HG02798 (cell line): ENCODE measurements around the gene FHAD1.

Source experiments
- ATAC-seq: cut with Tn5 transposase; IDR thresholded peaks from one replicate; pipeline ENCODE4 v1.9.1; 2021; ENCODE audit warnings: mild to moderate bottlenecking; ENCODE audit not compliant: unreplicated experiment, poor library complexity

The FHAD1 gene

GRCh38 chr1:15246960-15247614 lies at the start of gene FHAD1:
FHAD1 (plus strand) TSS chr1:15247223; CDS start chr1:15251785, 4,562 bp downstream.
- ATAC-seq = peak; percentile 57

- no peak for ATAC-seq
Measured at GRCh38 chr1:15197591-15198447, 49.2 kb upstream of the FHAD1 start.

GRCh38 chr1:15198684-15199083 lies 48.3 kb upstream of the FHAD1 start:
- no peak for ATAC-seq

- no peak for ATAC-seq
Measured at GRCh38 chr1:15201221-15201620, 45.8 kb upstream of the FHAD1 start.

DNA sequence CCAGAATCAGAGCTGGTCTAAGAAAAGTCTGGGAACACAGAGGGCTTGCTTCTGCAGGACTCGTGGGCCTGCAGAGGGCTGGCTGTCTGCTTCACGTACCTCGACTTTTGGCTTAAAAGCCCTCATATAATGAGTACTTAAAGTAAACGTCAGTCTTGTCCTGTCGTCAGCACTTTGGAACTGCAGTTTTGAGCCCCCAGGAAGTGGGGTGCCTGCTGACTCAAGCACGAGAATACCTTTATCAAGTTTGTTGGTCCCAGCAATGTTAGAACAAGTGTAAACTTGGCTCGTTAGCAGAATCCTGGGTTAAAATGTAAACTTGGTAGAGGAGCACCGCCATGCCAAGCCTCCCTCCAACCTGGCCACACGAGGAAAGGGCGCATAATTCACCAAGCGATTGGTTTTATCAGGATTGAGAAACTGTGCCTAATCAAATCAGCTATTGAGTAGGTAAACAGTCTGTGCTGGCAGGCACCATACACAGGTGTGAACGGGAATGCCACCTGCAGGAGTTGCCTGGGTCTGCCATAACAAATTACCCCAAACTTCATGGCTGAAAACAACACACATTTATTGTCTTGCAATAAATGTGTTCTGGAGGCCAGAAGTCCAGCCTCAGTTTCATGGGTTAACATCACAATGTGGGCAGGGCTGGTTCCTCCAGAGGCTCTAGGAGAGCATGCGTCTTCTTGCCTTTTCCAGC lies 45.0 kb upstream of the FHAD1 start:
- ATAC-seq = no peak

DNA sequence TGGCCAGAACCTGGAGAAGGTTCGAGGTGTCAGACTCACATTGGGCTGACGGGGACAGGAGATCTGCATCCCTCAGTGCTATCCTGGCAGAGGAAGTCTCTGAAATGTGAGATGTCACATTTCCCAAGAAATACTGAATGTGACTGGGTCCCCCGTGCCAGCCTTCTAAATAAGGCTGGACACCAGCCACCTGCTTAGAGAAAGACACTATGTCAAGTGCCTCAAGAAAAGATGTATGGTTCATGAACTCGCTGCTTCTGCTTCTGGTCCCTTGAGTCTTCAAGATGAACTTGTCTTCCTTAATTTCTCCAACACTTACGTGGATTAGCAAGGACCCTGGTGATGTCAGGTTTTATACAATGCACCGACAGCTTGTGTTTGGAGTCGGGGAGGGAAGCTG lies 42.1 kb upstream of the FHAD1 start:
- ATAC-seq = no peak

- no peak for ATAC-seq
Measured at GRCh38 chr1:15205586-15206346, 41.3 kb upstream of the FHAD1 start.

DNA sequence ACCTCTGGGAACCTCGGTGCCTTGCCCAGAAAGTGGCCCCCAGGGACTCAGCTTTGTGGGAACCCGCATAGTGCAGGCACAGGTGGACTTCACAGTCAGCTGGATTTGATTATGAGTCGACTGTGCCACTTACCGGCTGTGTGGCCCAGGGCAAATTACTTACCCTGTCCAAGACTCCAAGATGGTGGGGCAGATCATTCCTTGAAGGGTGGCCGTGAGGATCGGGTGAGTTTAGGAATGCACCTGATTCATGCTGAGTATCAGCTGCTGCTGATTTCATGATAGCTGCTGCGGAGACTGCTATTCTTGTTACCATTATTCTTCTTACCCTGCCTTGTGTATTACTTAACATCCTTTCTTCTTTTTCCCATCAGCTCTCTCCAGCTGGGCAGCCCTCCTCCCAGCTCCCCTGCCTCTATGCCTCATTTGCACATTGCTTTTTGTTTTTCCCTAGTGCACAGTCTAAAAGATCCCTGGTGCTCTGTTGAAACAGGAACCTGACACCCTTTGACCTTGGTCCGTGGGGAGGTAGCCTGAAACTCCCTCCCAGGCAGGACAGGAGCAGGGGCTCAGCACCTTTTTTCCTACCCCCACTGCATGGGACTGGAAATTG lies 40.5 kb upstream of the FHAD1 start:
- ATAC-seq = no peak

- ATAC-seq = no peak
Measured at GRCh38 chr1:15207031-15207828, 39.8 kb upstream of the FHAD1 start.

GRCh38 chr1:15207829-15208429 lies 39.1 kb upstream of the FHAD1 start:
- ATAC-seq = no peak

GRCh38 chr1:15210651-15211375 lies 36.2 kb upstream of the FHAD1 start:
- ATAC-seq = no peak

DNA sequence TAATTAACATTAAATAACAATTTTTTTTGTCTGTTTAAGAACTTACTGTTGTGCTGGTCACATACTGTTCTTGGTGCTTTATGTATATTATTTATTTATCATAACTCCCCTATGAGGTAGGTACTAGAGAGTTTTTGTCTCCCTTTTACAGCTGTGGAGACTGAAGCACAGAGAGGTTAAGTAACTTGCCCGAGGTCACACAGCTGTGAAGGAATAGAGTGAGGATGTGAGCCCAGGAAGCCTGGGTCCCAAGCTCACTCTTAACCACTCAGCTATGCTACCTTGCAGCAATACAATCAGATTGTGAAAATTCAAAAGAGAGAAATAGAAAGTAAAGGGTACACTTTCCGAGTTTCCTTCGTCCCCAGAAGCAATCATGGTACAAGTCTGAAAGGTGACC lies 35.6 kb upstream of the FHAD1 start:
- no peak for ATAC-seq

- no peak for ATAC-seq
Measured at GRCh38 chr1:15212216-15212953, 34.6 kb upstream of the FHAD1 start.

- no peak for ATAC-seq
Measured at GRCh38 chr1:15212954-15213291, 34.1 kb upstream of the FHAD1 start.

GRCh38 chr1:15213341-15213821 lies 33.6 kb upstream of the FHAD1 start:
- no peak for ATAC-seq

DNA sequence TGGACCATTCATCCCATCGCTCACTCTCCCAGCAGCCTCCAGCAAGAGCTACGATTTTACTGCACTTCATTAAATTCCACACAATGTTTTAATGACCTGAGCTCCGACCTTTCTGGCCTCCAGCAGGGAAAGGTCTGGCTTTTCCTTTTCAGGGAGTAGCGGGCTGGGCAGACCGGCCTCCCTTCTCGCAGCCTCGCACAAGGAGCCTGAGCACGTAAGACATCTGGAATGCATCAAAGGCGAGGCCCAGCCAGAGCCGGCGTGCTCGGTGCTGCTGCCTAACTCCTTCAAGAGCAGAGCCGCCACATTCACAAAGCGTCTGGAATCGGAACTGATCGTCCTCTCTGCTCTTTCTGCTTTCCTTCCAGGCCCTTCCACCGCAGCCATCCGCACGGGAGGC lies 32.5 kb upstream of the FHAD1 start:
- no peak for ATAC-seq

GRCh38 chr1:15215116-15215515 lies 31.9 kb upstream of the FHAD1 start:
- no peak for ATAC-seq
